Activated B cell treated with CpG ODN at 0.5 μM for 24 hours (primary cell): ENCODE measurements around the gene SREBF2. TPM values are rescaled to one million over a fixed set of nuclear protein-coding genes. Genes with fewer than 3 reads are reported as not detected.

ENCODE experiments used
- ATAC-seq: fragments of 200-7000 bp; cut with Tn5 transposase; one replicate; pipeline ENCODE4 v1.10.0; 2021; ENCODE audit warnings: low read depth, mild to moderate bottlenecking, moderate library complexity
- CTCF ChIA-PET: fragments of 350-600 bp; sonication (Branson Sonifier 250); formaldehyde crosslinking; loops from one replicate; lab custom pipeline; 2021; ENCODE audit warnings: antibody characterized with exemption; lab: Charles Lee
- POLR2A ChIA-PET: fragments of 350-600 bp; sonication (Branson Sonifier 250); formaldehyde crosslinking; loops from one replicate; lab custom pipeline; 2021; ENCODE audit warnings: antibody characterized with exemption; lab: Charles Lee
- DNase-seq: peaks from one replicate; pipeline ENCODE4 v3.0.0; 2022
- H3K27ac Mint-ChIP-seq: one replicate; pipeline ENCODE4 v1.8.0; 2020; ENCODE audit warnings: mixed read lengths
- H3K27me3 Mint-ChIP-seq: one replicate; pipeline ENCODE4 v1.8.0; 2021; ENCODE audit warnings: mixed read lengths
- H3K36me3 Mint-ChIP-seq: one replicate; pipeline ENCODE4 v1.8.0; 2021; ENCODE audit warnings: low read depth, mixed read lengths
- H3K4me1 Mint-ChIP-seq: one replicate; pipeline ENCODE4 v1.8.0; 2021; ENCODE audit warnings: mixed read lengths
- H3K4me3 Mint-ChIP-seq: one replicate; pipeline ENCODE4 v1.8.0; 2020; ENCODE audit warnings: mild to moderate bottlenecking, mixed read lengths
- H3K9me3 Mint-ChIP-seq: one replicate; pipeline ENCODE4 v1.8.0; 2020; ENCODE audit warnings: mixed read lengths
- intact Hi-C: fragments of 100-400 bp; cut with micrococcal nuclease; formaldehyde crosslinking; loops from one replicate; pipeline ENCODE4 v1.15.1; 2024
- total RNA-seq: library from RNA; stranded (reverse); gene quantifications from 2 replicates; pipeline ENCODE4 v1.2.3, GENCODE V29; 2022
- TF ChIP-seq, protein P1 (sequence below): fragments of 200-600 bp; IDR thresholded peaks from one replicate; pipeline ENCODE4 v1.8.0; 2022; ENCODE audit warnings: antibody characterized with exemption, mild to moderate bottlenecking

The SREBF2 gene
- total RNA-seq, 1 donor from 2014 or later: 307 TPM

GRCh38 chr22:41905411-41906202, 72.7 kb downstream of the SREBF2 start:
- POLR2A ChIA-PET: interaction anchor here (0.6 to 1.5 kb wide), 3 partner anchors 20 to 184 kb away, joined by 3 to 9 read pairs (median 3); partner anchors contain the start of gene TNFRSF13C
- H3K9me3 Mint-ChIP-seq: no peaks in the 10 kb centered on the region
- H3K27ac Mint-ChIP-seq: no peak overlapping the region
- H3K4me1 Mint-ChIP-seq: peaks cover 25% of the 10 kb centered on the region
- TF ChIP-seq, protein P1, sequence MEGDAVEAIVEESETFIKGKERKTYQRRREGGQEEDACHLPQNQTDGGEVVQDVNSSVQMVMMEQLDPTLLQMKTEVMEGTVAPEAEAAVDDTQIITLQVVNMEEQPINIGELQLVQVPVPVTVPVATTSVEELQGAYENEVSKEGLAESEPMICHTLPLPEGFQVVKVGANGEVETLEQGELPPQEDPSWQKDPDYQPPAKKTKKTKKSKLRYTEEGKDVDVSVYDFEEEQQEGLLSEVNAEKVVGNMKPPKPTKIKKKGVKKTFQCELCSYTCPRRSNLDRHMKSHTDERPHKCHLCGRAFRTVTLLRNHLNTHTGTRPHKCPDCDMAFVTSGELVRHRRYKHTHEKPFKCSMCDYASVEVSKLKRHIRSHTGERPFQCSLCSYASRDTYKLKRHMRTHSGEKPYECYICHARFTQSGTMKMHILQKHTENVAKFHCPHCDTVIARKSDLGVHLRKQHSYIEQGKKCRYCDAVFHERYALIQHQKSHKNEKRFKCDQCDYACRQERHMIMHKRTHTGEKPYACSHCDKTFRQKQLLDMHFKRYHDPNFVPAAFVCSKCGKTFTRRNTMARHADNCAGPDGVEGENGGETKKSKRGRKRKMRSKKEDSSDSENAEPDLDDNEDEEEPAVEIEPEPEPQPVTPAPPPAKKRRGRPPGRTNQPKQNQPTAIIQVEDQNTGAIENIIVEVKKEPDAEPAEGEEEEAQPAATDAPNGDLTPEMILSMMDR: no peak
- CTCF ChIA-PET: no interaction called here
- H3K4me3 Mint-ChIP-seq: no peak overlapping the region
- no peak for ATAC-seq
- H3K27me3 Mint-ChIP-seq: no peaks in the 10 kb centered on the region
- peaks cover 61% of the 10 kb centered on the region for H3K36me3 Mint-ChIP-seq
- intact Hi-C loops: loop anchor here (5.0 kb wide), 1 partner anchor 37 kb away; no protein-coding TSS in a partner anchor
- DNase-seq: no peak

- intact Hi-C loops: loop anchor here (5.0 kb wide), 1 partner anchor 35 kb away; no protein-coding TSS in a partner anchor
- POLR2A ChIA-PET: interaction anchor here (1.3 to 11.7 kb wide), 6 partner anchors 13 to 74 kb away, joined by 3 to 173 read pairs (median 39); partner anchors contain the start of genes SREBF2 and TNFRSF13C
- Mint-ChIP-seq H3K9me3 (no peaks in the 10 kb centered on the region), H3K4me1 (peaks cover 32% of the 10 kb centered on the region), H3K4me3 (no peak overlapping the region), H3K27ac (peak overlapping the region; percentile 63), H3K36me3 (peaks cover 50% of the 10 kb centered on the region), H3K27me3 (no peaks in the 10 kb centered on the region)
- TF ChIP-seq, protein P1: no peak
- DNase-seq: no peak
- CTCF ChIA-PET: interaction anchor here (1.5 kb wide), 1 partner anchor 45 kb away, joined by 4 read pairs; no protein-coding TSS in a partner anchor
- no peak for ATAC-seq
Measured at GRCh38 chr22:41906822-41907221, 73.9 kb downstream of the SREBF2 start.

GRCh38 chr22:41907436-41908401, 74.8 kb downstream of the SREBF2 start:
- CTCF ChIA-PET: interaction anchor here (0.6 to 2.0 kb wide), 3 partner anchors 33 to 51 kb away, joined by 3 to 13 read pairs (median 4); no protein-coding TSS in a partner anchor
- no peak for ATAC-seq
- intact Hi-C loops: loop anchor here (5.0 kb wide), 1 partner anchor 35 kb away; no protein-coding TSS in a partner anchor

GRCh38 chr22:41908411-41909309, 75.8 kb downstream of the SREBF2 start:
- Mint-ChIP-seq H3K27ac (peak overlapping the region; percentile 46), H3K4me3 (peak overlapping the region; percentile 46), H3K4me1 (peaks cover 47% of the 10 kb centered on the region), H3K9me3 (no peaks in the 10 kb centered on the region), H3K36me3 (peaks cover 32% of the 10 kb centered on the region), H3K27me3 (peaks cover 10% of the 10 kb centered on the region)
- intact Hi-C loops: loop anchor here (5.0 kb wide), 1 partner anchor 34 kb away; no protein-coding TSS in a partner anchor
- ChIA-PET CTCF (interaction anchor here (0.6 to 2.0 kb wide), 2 partner anchors 32 to 52 kb away, joined by 3 to 13 read pairs; no protein-coding TSS in a partner anchor), POLR2A (interaction anchor here (0.9 to 11.7 kb wide), 10 partner anchors 12 to 220 kb away, joined by 3 to 173 read pairs (median 6); partner anchors contain the start of genes CCDC134, SNU13, SREBF2 and TNFRSF13C)
- DNase-seq (no peak), ATAC-seq (no peak)
- TF ChIP-seq, protein P1: no peak

More at GRCh38 chr22:41907436-41908401, 74.8 kb downstream of the SREBF2 start:
- Mint-ChIP-seq H3K27me3 (peaks cover 4% of the 10 kb centered on the region), H3K4me3 (no peak overlapping the region), H3K27ac (peak overlapping the region; percentile 63), H3K36me3 (peaks cover 41% of the 10 kb centered on the region), H3K4me1 (peaks cover 39% of the 10 kb centered on the region), H3K9me3 (no peaks in the 10 kb centered on the region)
- no peak for DNase-seq
- TF ChIP-seq, protein P1: no peak
- POLR2A ChIA-PET: interaction anchor here (0.7 to 11.7 kb wide), 8 partner anchors 12 to 219 kb away, joined by 3 to 173 read pairs (median 16); partner anchors contain the start of genes SNU13, SREBF2 and TNFRSF13C
